Measurements from ENCODE around the gene NDUFS8.

DNA sequence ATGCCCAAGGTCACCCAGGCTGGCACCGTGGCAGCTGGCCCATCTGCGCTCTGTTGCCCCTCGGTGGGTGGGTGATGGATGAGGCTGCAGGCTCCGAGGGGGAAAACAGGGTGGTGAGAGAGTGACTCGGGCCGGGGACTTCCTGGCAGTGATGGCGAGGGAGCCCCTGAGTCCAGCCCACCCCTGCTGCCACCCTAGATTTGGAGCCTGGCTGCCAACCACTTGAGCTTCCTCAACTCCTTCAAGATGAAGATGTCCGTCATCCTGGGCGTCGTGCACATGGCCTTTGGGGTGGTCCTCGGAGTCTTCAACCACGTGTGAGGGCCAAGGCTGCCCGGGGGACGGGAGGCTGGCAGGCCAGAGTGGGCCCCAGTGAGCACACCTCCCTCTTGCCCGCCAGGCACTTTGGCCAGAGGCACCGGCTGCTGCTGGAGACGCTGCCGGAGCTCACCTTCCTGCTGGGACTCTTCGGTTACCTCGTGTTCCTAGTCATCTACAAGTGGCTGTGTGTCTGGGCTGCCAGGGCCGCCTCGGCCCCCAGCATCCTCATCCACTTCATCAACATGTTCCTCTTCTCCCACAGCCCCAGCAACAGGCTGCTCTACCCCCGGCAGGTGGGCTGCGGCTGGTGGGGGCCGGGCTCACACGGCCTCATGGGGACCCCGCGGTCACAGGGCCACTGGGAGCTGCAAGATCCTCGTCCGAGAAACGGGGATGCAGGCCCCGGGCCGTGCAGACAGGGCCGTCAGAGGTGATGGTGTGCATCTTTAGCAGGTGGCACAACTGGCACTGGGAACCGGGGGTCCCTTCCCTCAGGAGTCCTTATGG, 18.4 kb downstream of the NDUFS8 start:
- TF ChIP-seq, protein P1, sequence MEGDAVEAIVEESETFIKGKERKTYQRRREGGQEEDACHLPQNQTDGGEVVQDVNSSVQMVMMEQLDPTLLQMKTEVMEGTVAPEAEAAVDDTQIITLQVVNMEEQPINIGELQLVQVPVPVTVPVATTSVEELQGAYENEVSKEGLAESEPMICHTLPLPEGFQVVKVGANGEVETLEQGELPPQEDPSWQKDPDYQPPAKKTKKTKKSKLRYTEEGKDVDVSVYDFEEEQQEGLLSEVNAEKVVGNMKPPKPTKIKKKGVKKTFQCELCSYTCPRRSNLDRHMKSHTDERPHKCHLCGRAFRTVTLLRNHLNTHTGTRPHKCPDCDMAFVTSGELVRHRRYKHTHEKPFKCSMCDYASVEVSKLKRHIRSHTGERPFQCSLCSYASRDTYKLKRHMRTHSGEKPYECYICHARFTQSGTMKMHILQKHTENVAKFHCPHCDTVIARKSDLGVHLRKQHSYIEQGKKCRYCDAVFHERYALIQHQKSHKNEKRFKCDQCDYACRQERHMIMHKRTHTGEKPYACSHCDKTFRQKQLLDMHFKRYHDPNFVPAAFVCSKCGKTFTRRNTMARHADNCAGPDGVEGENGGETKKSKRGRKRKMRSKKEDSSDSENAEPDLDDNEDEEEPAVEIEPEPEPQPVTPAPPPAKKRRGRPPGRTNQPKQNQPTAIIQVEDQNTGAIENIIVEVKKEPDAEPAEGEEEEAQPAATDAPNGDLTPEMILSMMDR (IDR thresholded peaks at IDR 0.05), result no peak
- no peak for TF ChIP-seq EZH2 (IDR thresholded peaks at IDR 0.05; ENCODE audit: borderline replicate concordance, insufficient read depth, low read depth, low read length, poor library complexity, severe bottlenecking)

Data from B cell (primary cell).